Measurements from ENCODE around the gene ATG2B.
A peak's percentile ranks its signal among the peaks of the same experiment; 100 is the strongest.

The ATG2B gene

DNA sequence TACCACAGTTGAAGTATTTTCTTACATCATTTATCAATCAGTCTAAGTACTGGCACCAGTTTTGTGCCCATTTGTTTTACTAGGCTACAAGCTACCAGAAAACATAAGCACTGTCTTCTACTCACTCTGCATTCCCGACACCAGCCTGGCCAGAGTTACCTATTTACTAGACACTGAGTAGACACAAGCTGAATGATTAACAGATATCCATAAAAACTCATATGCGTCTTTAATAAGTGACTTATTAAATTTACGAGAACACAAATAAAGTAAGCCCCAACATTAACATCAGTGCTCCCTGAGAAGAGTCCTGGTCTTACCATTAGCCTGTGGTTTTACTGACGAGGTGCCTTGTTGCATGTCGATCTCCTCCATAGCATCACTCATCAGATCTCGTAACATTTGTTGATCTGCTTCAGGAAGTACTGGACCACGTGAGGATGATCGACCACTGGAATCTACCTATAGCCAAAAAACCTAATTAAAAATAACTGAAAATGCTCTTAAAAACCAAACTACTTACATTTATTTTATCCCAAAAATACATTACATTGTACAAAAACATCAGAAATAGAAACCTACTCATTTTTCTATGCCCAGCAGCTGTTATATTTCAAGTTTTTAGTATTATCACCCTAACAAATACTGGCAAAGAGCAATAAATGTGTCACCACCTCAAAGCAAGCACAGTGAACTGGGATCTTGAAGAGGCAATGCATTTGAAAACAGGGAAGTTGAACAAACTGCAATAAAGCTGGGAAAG, 53.8 kb downstream of the ATG2B start:
- Histone ChIP-seq H3K9me3 (ENCODE audit: insufficient read depth, low read depth, low read length) (no peaks in the 10 kb centered on the region), H3K9ac (ENCODE audit: low read depth, low read length, poor library complexity, severe bottlenecking) (no peak overlapping the region), H3K36me3 (ENCODE audit: insufficient read depth, low read length) (peaks cover 45% of the 10 kb centered on the region), H3K27me3 (ENCODE audit: insufficient read depth, low read length, poor library complexity, severe bottlenecking) (no peaks in the 10 kb centered on the region), H3K9me2 (replicated peaks; ENCODE audit: low read depth, low read length) (no peaks in the 10 kb centered on the region), H4K20me1 (ENCODE audit: insufficient read depth, low read length, poor library complexity, severe bottlenecking) (no peaks in the 10 kb centered on the region), H2AFZ (ENCODE audit: low read length) (no peak overlapping the region), H3K4me3 (ENCODE audit: low read length, poor library complexity, severe bottlenecking) (no peak overlapping the region), H3K79me2 (ENCODE audit: insufficient read depth, low read length) (no peaks in the 10 kb centered on the region), H3F3A (ENCODE audit: low read depth) (no peaks in the 10 kb centered on the region), H3K4me2 (ENCODE audit: low read depth, low read length, poor library complexity, severe bottlenecking) (no peak overlapping the region), H3K4me1 (ENCODE audit: insufficient read depth, low read length, poor library complexity, severe bottlenecking) (no peaks in the 10 kb centered on the region)
- TF ChIP-seq, protein P1, sequence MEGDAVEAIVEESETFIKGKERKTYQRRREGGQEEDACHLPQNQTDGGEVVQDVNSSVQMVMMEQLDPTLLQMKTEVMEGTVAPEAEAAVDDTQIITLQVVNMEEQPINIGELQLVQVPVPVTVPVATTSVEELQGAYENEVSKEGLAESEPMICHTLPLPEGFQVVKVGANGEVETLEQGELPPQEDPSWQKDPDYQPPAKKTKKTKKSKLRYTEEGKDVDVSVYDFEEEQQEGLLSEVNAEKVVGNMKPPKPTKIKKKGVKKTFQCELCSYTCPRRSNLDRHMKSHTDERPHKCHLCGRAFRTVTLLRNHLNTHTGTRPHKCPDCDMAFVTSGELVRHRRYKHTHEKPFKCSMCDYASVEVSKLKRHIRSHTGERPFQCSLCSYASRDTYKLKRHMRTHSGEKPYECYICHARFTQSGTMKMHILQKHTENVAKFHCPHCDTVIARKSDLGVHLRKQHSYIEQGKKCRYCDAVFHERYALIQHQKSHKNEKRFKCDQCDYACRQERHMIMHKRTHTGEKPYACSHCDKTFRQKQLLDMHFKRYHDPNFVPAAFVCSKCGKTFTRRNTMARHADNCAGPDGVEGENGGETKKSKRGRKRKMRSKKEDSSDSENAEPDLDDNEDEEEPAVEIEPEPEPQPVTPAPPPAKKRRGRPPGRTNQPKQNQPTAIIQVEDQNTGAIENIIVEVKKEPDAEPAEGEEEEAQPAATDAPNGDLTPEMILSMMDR (conservative IDR thresholded peaks at IDR 0.05; ENCODE audit: low read length) = no peak
- TF ChIP-seq EZH2phosphoT487 (IDR thresholded peaks at IDR 0.05; ENCODE audit: borderline replicate concordance) = no peak

DNA sequence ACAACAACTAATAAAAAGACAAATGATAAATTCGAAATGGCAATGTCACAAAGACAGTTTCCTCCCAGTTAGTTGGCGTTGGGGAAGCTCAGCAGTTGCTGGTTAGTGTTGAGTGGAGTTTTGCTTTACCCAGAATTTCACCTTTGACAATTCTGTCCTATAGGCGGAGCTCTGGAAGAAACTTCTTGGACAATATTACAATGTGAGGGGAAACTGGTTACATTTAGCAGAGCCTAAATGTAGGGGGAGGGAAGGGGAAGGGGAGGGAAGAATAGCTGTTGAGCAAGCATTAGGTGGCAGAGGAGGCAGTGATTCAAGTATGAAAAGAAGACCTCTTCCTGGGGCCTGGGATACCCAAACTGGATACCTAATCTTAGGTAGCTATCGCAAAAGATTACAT, 55.7 kb downstream of the ATG2B start:
- Histone ChIP-seq H3K27me3 (ENCODE audit: insufficient read depth, low read length, poor library complexity, severe bottlenecking) (no peaks in the 10 kb centered on the region), H3K36me3 (ENCODE audit: insufficient read depth, low read length) (peaks cover 53% of the 10 kb centered on the region), H2AFZ (ENCODE audit: low read length) (no peak overlapping the region), H4K20me1 (ENCODE audit: insufficient read depth, low read length, poor library complexity, severe bottlenecking) (no peaks in the 10 kb centered on the region), H3K4me3 (ENCODE audit: low read length, poor library complexity, severe bottlenecking) (no peak overlapping the region), H3K9me3 (ENCODE audit: insufficient read depth, low read depth, low read length) (no peaks in the 10 kb centered on the region), H3K4me2 (ENCODE audit: low read depth, low read length, poor library complexity, severe bottlenecking) (no peak overlapping the region), H3K4me1 (ENCODE audit: insufficient read depth, low read length, poor library complexity, severe bottlenecking) (no peaks in the 10 kb centered on the region), H3K9me2 (replicated peaks; ENCODE audit: low read depth, low read length) (no peaks in the 10 kb centered on the region), H3K79me2 (ENCODE audit: insufficient read depth, low read length) (no peaks in the 10 kb centered on the region), H3K9ac (ENCODE audit: low read depth, low read length, poor library complexity, severe bottlenecking) (no peak overlapping the region), H3F3A (ENCODE audit: low read depth) (no peaks in the 10 kb centered on the region)
- no peak for TF ChIP-seq EZH2phosphoT487 (IDR thresholded peaks at IDR 0.05; ENCODE audit: borderline replicate concordance)
- TF ChIP-seq, protein P1 (conservative IDR thresholded peaks at IDR 0.05; ENCODE audit: low read length) = no peak

DNA sequence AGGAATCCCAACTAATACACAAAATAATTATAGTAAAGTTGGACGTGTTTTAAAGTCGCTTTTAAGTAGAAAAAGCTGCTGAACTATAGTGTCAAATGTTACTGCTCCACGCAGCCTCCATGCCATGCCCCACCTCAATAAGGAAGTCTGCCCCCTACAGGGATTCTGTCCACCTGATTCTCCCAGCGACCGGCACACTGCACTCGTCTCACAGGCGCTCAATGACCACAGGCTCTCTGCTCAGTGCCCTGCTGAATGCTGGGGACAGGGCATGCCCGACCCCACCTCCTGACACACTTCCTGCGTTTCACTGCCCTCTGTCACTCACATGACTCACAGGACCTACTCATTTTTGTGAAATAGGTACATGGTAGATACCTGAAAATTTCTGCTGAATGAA, 58.2 kb downstream of the ATG2B start:
- no peaks in the 10 kb centered on the region for H3K79me2 ChIP-seq (ENCODE audit: insufficient read depth, low read length)
- no peak overlapping the region for H3K4me3 ChIP-seq (ENCODE audit: low read length, poor library complexity, severe bottlenecking)
- no peak overlapping the region for H3K9ac ChIP-seq (ENCODE audit: low read depth, low read length, poor library complexity, severe bottlenecking)
- H4K20me1 ChIP-seq (ENCODE audit: insufficient read depth, low read length, poor library complexity, severe bottlenecking) = no peaks in the 10 kb centered on the region
- no peaks in the 10 kb centered on the region for H3K27me3 ChIP-seq (ENCODE audit: insufficient read depth, low read length, poor library complexity, severe bottlenecking)
- H3K36me3 ChIP-seq (ENCODE audit: insufficient read depth, low read length) = peaks cover 52% of the 10 kb centered on the region; the same call in 1 of the 2 replicates
- H3K4me1 ChIP-seq (ENCODE audit: insufficient read depth, low read length, poor library complexity, severe bottlenecking) = no peaks in the 10 kb centered on the region
- H3K4me2 ChIP-seq (ENCODE audit: low read depth, low read length, poor library complexity, severe bottlenecking) = no peak overlapping the region
- H3F3A ChIP-seq (ENCODE audit: low read depth) = no peaks in the 10 kb centered on the region
- no peaks in the 10 kb centered on the region for H3K9me2 ChIP-seq (replicated peaks; ENCODE audit: low read depth, low read length)
- no peak for TF ChIP-seq EZH2phosphoT487 (IDR thresholded peaks at IDR 0.05; ENCODE audit: borderline replicate concordance)
- TF ChIP-seq, protein P1 (conservative IDR thresholded peaks at IDR 0.05; ENCODE audit: low read length) = peak; percentile 36
- H3K9me3 ChIP-seq (ENCODE audit: insufficient read depth, low read depth, low read length) = no peaks in the 10 kb centered on the region
- H2AFZ ChIP-seq (ENCODE audit: low read length) = no peak overlapping the region

Data from Loucy (cell line).